ENCODE measurements around the gene MSI2. TPM values are rescaled to one million over a fixed set of nuclear protein-coding genes. Genes with fewer than 3 reads are reported as not detected.
A peak's percentile ranks its signal among the peaks of the same experiment; 100 is the strongest.

MSI2 gene
- total and polyA plus RNA-seq, 9 of the 15 experiments (the other 6 are each of a cell fraction or from before 2014, with no cell fraction given), result 4.6 to 61.8 (median 42.4) TPM

GRCh38 chr17:57255776-57256681 is at the start of gene MSI2 (continued):
- no peak for TF ChIP-seq RNF219 (CRISPR knock-in tag; IDR thresholded peaks at IDR 0.05)
- TF ChIP-seq ZNF639 (CRISPR knock-in tag; conservative IDR thresholded peaks at IDR 0.05 in 1 of 2, IDR thresholded peaks at IDR 0.05 in 1 of 2), result peak in 1 of 2 experiments; percentile 67; a peak in 2 of 4 replicates
- TF ChIP-seq ZNF57 (CRISPR knock-in tag; IDR thresholded peaks at IDR 0.05), result no peak
- TF ChIP-seq MYC (IDR thresholded peaks at IDR 0.05; ENCODE audit: low read depth, low read length), result peak; percentile 67; the same call in 1 of the 2 replicates
- TF ChIP-seq MYC (CRISPR knock-in tag; IDR thresholded peaks at IDR 0.05; ENCODE audit: borderline replicate concordance, low read depth), result no peak
- TF ChIP-seq CREB1 (IDR thresholded peaks at IDR 0.05), result peak; percentile 90
- TF ChIP-seq CREB1 (CRISPR knock-in tag; IDR thresholded peaks at IDR 0.05), result peak; percentile 80
- TF ChIP-seq PHTF2 (CRISPR knock-in tag; IDR thresholded peaks at IDR 0.05), result no peak
- no peak for TF ChIP-seq HES1 (IDR thresholded peaks at IDR 0.05; ENCODE audit: low read depth)
- peak; percentile 29; the same call in 1 of the 2 replicates for TF ChIP-seq L3MBTL2 (IDR thresholded peaks at IDR 0.05)
- no peak for TF ChIP-seq HMBOX1 (IDR thresholded peaks at IDR 0.05)
- TF ChIP-seq SIN3A (IDR thresholded peaks at IDR 0.05; ENCODE audit: borderline replicate concordance in 2 of 2, control insufficient read depth in 1 of 2, low read depth in 2 of 2, low read length in 2 of 2), result 0 out of 4 replicates have a peak, but pooled peaks of 1 of the 2 experiments have one; percentile 50
- TF ChIP-seq SIX5 (IDR thresholded peaks at IDR 0.05; ENCODE audit: borderline replicate concordance in 1 of 2, insufficient read depth in 1 of 2, low read depth in 1 of 2, low read length in 2 of 2), result no peak
- TF ChIP-seq RB1 (IDR thresholded peaks at IDR 0.05; ENCODE audit: low read depth), result peak; percentile 73; the same call in 1 of the 2 replicates
- 0 out of 2 replicates have a peak, but pooled peaks have one; percentile 5 for TF ChIP-seq FOSL1 (tag; conservative IDR thresholded peaks at IDR 0.05)
- TF ChIP-seq KDM5B (IDR thresholded peaks at IDR 0.05; ENCODE audit: insufficient replicate concordance, low read depth, low read length), result no peak

All from K562 (cell line).